ENCODE measurements around the gene KRT8. TPM values are rescaled to one million over a fixed set of nuclear protein-coding genes. Genes with fewer than 3 reads are reported as not detected.
A peak's percentile ranks its signal among the peaks of the same experiment; 100 is the strongest.
"Not testable (repeated sequence)": the region's sequence is repeated elsewhere in the genome, so short reads cannot be mapped to it uniquely, and the experiment has no call there.

Gene KRT8
- total and polyA plus RNA-seq, 2 of the 13 experiments (the other 11 are each of a cell fraction or from before 2014, with no cell fraction given) = 498 to 718 TPM

- TF ChIP-seq ARID4A (CRISPR knock-in tag; IDR thresholded peaks at IDR 0.05; ENCODE audit: borderline replicate concordance) = peak; percentile 76
- TF ChIP-seq MXI1 (IDR thresholded peaks at IDR 0.05; ENCODE audit: borderline replicate concordance, low read depth, low read length) = peak; percentile 69; the same call in 1 of the 3 replicates
- peak; percentile 29; the same call in 1 of the 2 replicates for TF ChIP-seq ZBTB10 (CRISPR knock-in tag; IDR thresholded peaks at IDR 0.05; ENCODE audit: borderline replicate concordance)
- TF ChIP-seq EED (CRISPR knock-in tag; IDR thresholded peaks at IDR 0.05) = 0 out of 2 replicates have a peak, but pooled peaks have one; percentile 31
- peak; percentile 7; the same call in 1 of the 2 replicates for TF ChIP-seq TBX3 (IDR thresholded peaks at IDR 0.05; ENCODE audit: borderline replicate concordance)
- peak; percentile 98 for TF ChIP-seq RAD21 (CRISPR knock-in tag; IDR thresholded peaks at IDR 0.05)
- peak; percentile 66 for TF ChIP-seq TAF15 (IDR thresholded peaks at IDR 0.05; ENCODE audit: low read depth, low read length, poor library complexity, severe bottlenecking)
- TF ChIP-seq KMT2B (CRISPR knock-in tag; IDR thresholded peaks at IDR 0.05) = peak; percentile 62; the same call in 1 of the 2 replicates
- TF ChIP-seq ZFY (CRISPR knock-in tag; IDR thresholded peaks at IDR 0.05) = peak; percentile 67
- TF ChIP-seq GTF2F1 (IDR thresholded peaks at IDR 0.05; ENCODE audit: low read length) = peak; percentile 79; the same call in 1 of the 2 replicates
- 0 out of 2 replicates have a peak, but pooled peaks have one; percentile 45 for TF ChIP-seq ZNF879 (CRISPR knock-in tag; IDR thresholded peaks at IDR 0.05)
- peak; percentile 94 for TF ChIP-seq AGO2 (optimal IDR thresholded peaks at IDR 0.05; ENCODE audit: low read depth, low read length)
- peak; percentile 55; the same call in 1 of the 2 replicates for TF ChIP-seq ZSCAN29 (CRISPR knock-in tag; conservative IDR thresholded peaks at IDR 0.05)
- TF ChIP-seq SMYD3 (CRISPR knock-in tag; IDR thresholded peaks at IDR 0.05) = peak; percentile 81; the same call in 1 of the 2 replicates
- peak; percentile 84 for TF ChIP-seq ZBTB4 (CRISPR knock-in tag; IDR thresholded peaks at IDR 0.05; ENCODE audit: borderline replicate concordance)
- not testable (repeated sequence) for TF ChIP-seq LCORL (IDR thresholded peaks at IDR 0.05)
- TF ChIP-seq LCORL (CRISPR knock-in tag; IDR thresholded peaks at IDR 0.05) = peak; percentile 76
- peak; percentile 98 for TF ChIP-seq TAF1 (CRISPR knock-in tag; IDR thresholded peaks at IDR 0.05)
- peak; percentile 57; the same call in 1 of the 2 replicates for TF ChIP-seq PHF20 (CRISPR knock-in tag; IDR thresholded peaks at IDR 0.05)
Observed at GRCh38 chr12:52904509-52905300, at the start of gene KRT8 (continued).
